ENCODE data around the gene KNOP1. TPM values are rescaled to one million over a fixed set of nuclear protein-coding genes. Genes with fewer than 3 reads are reported as not detected.

The KNOP1 gene
- total RNA-seq, 1 donor from 2014 or later, result 10.9 TPM

- Histone ChIP-seq H3K27ac (no peak overlapping the region), H3K4me1 (peaks cover 29% of the 10 kb centered on the region), H3K27me3 (ENCODE audit: low read depth) (no peaks in the 10 kb centered on the region), H3K36me3 (peaks cover 45% of the 10 kb centered on the region), H3K4me3 (no peak overlapping the region), H3K9me3 (no peaks in the 10 kb centered on the region)
- TF ChIP-seq CTCF (IDR thresholded peaks at IDR 0.05), result no peak
- peak in 1 of 2 donors; percentile 22 for ATAC-seq
- no peak for DNase-seq
- intact Hi-C loops (cut with DNase I), result no loop called here
Measured at GRCh38 chr16:19691161-19691711, 26.8 kb downstream of the KNOP1 start.

- DNase-seq (no peak), ATAC-seq (peak in 1 of 2 donors; percentile 61)
- Histone ChIP-seq H3K4me1 (peaks cover 20% of the 10 kb centered on the region), H3K27ac (no peak overlapping the region), H3K36me3 (peaks cover 56% of the 10 kb centered on the region), H3K27me3 (ENCODE audit: low read depth) (no peaks in the 10 kb centered on the region), H3K4me3 (no peak overlapping the region), H3K9me3 (no peaks in the 10 kb centered on the region)
- intact Hi-C loops (cut with DNase I), result no loop called here
- TF ChIP-seq CTCF (IDR thresholded peaks at IDR 0.05), result no peak
Measured at GRCh38 chr16:19690196-19690595, 27.8 kb downstream of the KNOP1 start.

- H3K36me3 ChIP-seq, result peaks cover 64% of the 10 kb centered on the region
- no peaks in the 10 kb centered on the region for H3K27me3 ChIP-seq (ENCODE audit: low read depth)
- peaks cover 20% of the 10 kb centered on the region for H3K4me1 ChIP-seq
- H3K4me3 ChIP-seq, result no peak overlapping the region
- DNase-seq (no peak), ATAC-seq (no peak)
- TF ChIP-seq CTCF (IDR thresholded peaks at IDR 0.05), result no peak
- no peak overlapping the region for H3K27ac ChIP-seq
- no peaks in the 10 kb centered on the region for H3K9me3 ChIP-seq
- intact Hi-C loops (cut with DNase I), result no loop called here
Measured at GRCh38 chr16:19689342-19689741, 28.7 kb downstream of the KNOP1 start.

- TF ChIP-seq CTCF (IDR thresholded peaks at IDR 0.05), result no peak
- H3K4me3 ChIP-seq, result no peak overlapping the region
- peaks cover 73% of the 10 kb centered on the region for H3K36me3 ChIP-seq
- intact Hi-C loops (cut with DNase I), result no loop called here
- H3K9me3 ChIP-seq, result peaks cover under 1% of the 10 kb centered on the region
- H3K4me1 ChIP-seq, result peaks cover 20% of the 10 kb centered on the region
- no peak for ATAC-seq
- no peaks in the 10 kb centered on the region for H3K27me3 ChIP-seq (ENCODE audit: low read depth)
- DNase-seq, result no peak
- no peak overlapping the region for H3K27ac ChIP-seq
Measured at GRCh38 chr16:19688396-19689024, 29.5 kb downstream of the KNOP1 start.

GRCh38 chr16:19687279-19687678, 30.7 kb downstream of the KNOP1 start:
- H3K4me3 ChIP-seq, result no peak overlapping the region
- H3K27me3 ChIP-seq (ENCODE audit: low read depth), result no peaks in the 10 kb centered on the region
- DNase-seq, result no peak
- peaks cover 5% of the 10 kb centered on the region for H3K9me3 ChIP-seq
- H3K27ac ChIP-seq, result no peak overlapping the region
- no peak for ATAC-seq
- intact Hi-C loops (cut with DNase I), result no loop called here
- peaks cover 20% of the 10 kb centered on the region for H3K4me1 ChIP-seq
- H3K36me3 ChIP-seq, result peaks cover 77% of the 10 kb centered on the region
- TF ChIP-seq CTCF (IDR thresholded peaks at IDR 0.05), result no peak

Measured in lower lobe of right lung (tissue), 2 donors.